H1 (cell line): Measurements from ENCODE around the gene C22orf23. TPM values are rescaled to one million over a fixed set of nuclear protein-coding genes. Genes with fewer than 3 reads are reported as not detected.
A peak's percentile ranks its signal among the peaks of the same experiment; 100 is the strongest.
"Not testable (repeated sequence)": the region's sequence is repeated elsewhere in the genome, so short reads cannot be mapped to it uniquely, and the experiment has no call there.

Source experiments
- CTCF ChIA-PET: fragments of 300-600 bp; sonication (Branson Sonifier 250); formaldehyde crosslinking; loops from one replicate; lab custom pipeline; 2021; ENCODE audit not compliant: partially characterized antibody; lab: Charles Lee
- POLR2A ChIA-PET: fragments of 300-600 bp; sonication (Branson Sonifier 250); formaldehyde crosslinking; loops from one replicate; lab custom pipeline; 2021; ENCODE audit warnings: inconsistent platforms; ENCODE audit not compliant: partially characterized antibody; lab: Charles Lee
- DNase-seq, 2 experiments: peaks; one replicate each; pipeline versions ENCODE4 v3.0.0 to v3.0.0-alpha.2; 2010 to 2022; ENCODE audit warnings: low spot score in 2 of 2, low read depth in 1 of 2, mixed read lengths in 1 of 2
- FAIRE-seq: peaks from 2 replicates; lab custom pipeline; 2011; peaks lifted over from hg19 to GRCh38; lab: Jason Lieb, UNC
- H2AFZ ChIP-seq: 2 replicates; pipeline ENCODE4 v1.8.1; 2012; ENCODE audit warnings: low read length, inconsistent platforms
- H2AK5ac ChIP-seq: 2 replicates; pipeline ENCODE4 v1.6.1; 2013; ENCODE audit warnings: low read depth, low read length
- H2BK120ac ChIP-seq: replicated peaks from 2 replicates; pipeline ENCODE3; 2013; ENCODE audit warnings: low read depth, low read length, inconsistent platforms
- H2BK12ac ChIP-seq: 2 replicates; pipeline ENCODE4 v1.6.1; 2013; ENCODE audit warnings: low read depth, low read length
- H2BK15ac ChIP-seq: 2 replicates; pipeline ENCODE4 v1.6.1; 2013; ENCODE audit warnings: low read length
- H2BK20ac ChIP-seq: 2 replicates; pipeline ENCODE4 v1.6.1; 2013; ENCODE audit warnings: low read length
- H2BK5ac ChIP-seq: 2 replicates; pipeline ENCODE4 v1.6.1; 2013; ENCODE audit warnings: low read depth, low read length
- H3K14ac ChIP-seq: 2 replicates; pipeline ENCODE4 v1.6.1; 2013; ENCODE audit warnings: inconsistent platforms; ENCODE audit not compliant: insufficient read length
- H3K18ac ChIP-seq: 2 replicates; pipeline ENCODE4 v1.6.1; 2013; ENCODE audit warnings: low read length; ENCODE audit errors: extremely low read depth
- H3K23ac ChIP-seq: 2 replicates; pipeline ENCODE4 v1.6.1; 2013; ENCODE audit warnings: inconsistent platforms; ENCODE audit not compliant: insufficient read length
- H3K23me2 ChIP-seq: 2 replicates; pipeline ENCODE4 v1.6.1; 2013; ENCODE audit warnings: low read depth, low read length
- H3K27ac ChIP-seq: 2 replicates; pipeline ENCODE4 v1.6.1; 2011; ENCODE audit warnings: low read depth, low read length, inconsistent platforms
- H3K27me3 ChIP-seq, 4 experiments: replicated peaks in 1 of 4; 1 replicate in 1 of 4; 2 replicates in 3 of 4; pipeline versions ENCODE4 v1.6.1 to v1.8.1; 2011 to 2013; ENCODE audit warnings: low read length in 3 of 4, mild to moderate bottlenecking in 3 of 4, inconsistent platforms in 2 of 4, mixed read lengths in 2 of 4, moderate library complexity in 1 of 4; ENCODE audit not compliant: control insufficient read depth in 3 of 4, insufficient read depth in 3 of 4; ENCODE audit errors: extremely low read depth in 1 of 4
- H3K36me3 ChIP-seq, 4 experiments: 2 replicates each; pipeline versions ENCODE4 v1.6.1 to v1.8.1; 2011 to 2013; ENCODE audit warnings: mild to moderate bottlenecking in 4 of 4, low read length in 3 of 4, moderate library complexity in 2 of 4, control low read depth in 1 of 4, inconsistent platforms in 1 of 4; ENCODE audit not compliant: insufficient read depth in 4 of 4, control insufficient read depth in 2 of 4
- H3K4ac ChIP-seq: replicated peaks from 2 replicates; pipeline ENCODE3; 2013; ENCODE audit warnings: low read length, low read depth, mixed read lengths, inconsistent platforms; ENCODE audit not compliant: insufficient read length
- H3K4me1 ChIP-seq, 4 experiments: replicated peaks in 1 of 4; 1 replicate in 1 of 4; 2 replicates in 3 of 4; pipeline versions ENCODE4 v1.6.1 to v1.8.1; 2011 to 2013; ENCODE audit warnings: low read length in 3 of 4, inconsistent platforms in 2 of 4, mixed read lengths in 1 of 4; ENCODE audit not compliant: insufficient read depth in 4 of 4, control insufficient read depth in 3 of 4
- H3K4me2 ChIP-seq, 2 experiments: 2 replicates each; pipeline versions ENCODE4 v1.6.1 to v1.8.1; 2011 to 2013; ENCODE audit warnings: low read depth in 2 of 2, low read length in 2 of 2, control low read depth in 1 of 2, inconsistent platforms in 1 of 2, mild to moderate bottlenecking in 1 of 2; ENCODE audit not compliant: insufficient read depth in 1 of 2
- H3K4me3 ChIP-seq, 4 experiments: fragments of 200-600, 300-600 bp in 1 of 4; sonication (generic), shearing (Covaris generic), sonication (Bioruptor Twin) in 1 of 4; 2 replicates each; pipeline versions ENCODE4 v1.5.1 to v1.8.1; 2011 to 2016; ENCODE audit warnings: low read length in 4 of 4, low read depth in 3 of 4, control low read depth in 2 of 4, inconsistent platforms in 2 of 4, mild to moderate bottlenecking in 2 of 4, mixed read lengths in 1 of 4, moderate library complexity in 1 of 4; ENCODE audit not compliant: insufficient read depth in 2 of 4; ENCODE audit errors: extremely low read depth in 1 of 4
- H3K56ac ChIP-seq: replicated peaks from 2 replicates; pipeline ENCODE3; 2013; ENCODE audit warnings: low read depth, mild to moderate bottlenecking, mixed read lengths, low read length, inconsistent platforms; ENCODE audit not compliant: insufficient read length
- H3K79me1 ChIP-seq: 2 replicates; pipeline ENCODE4 v1.6.1; 2013; ENCODE audit warnings: low read depth, low read length, control low read depth
- H3K79me2 ChIP-seq, 2 experiments: 2 replicates each; pipeline versions ENCODE4 v1.6.1 to v1.8.1; 2012 to 2013; ENCODE audit warnings: low read length in 2 of 2, mild to moderate bottlenecking in 2 of 2, inconsistent platforms in 1 of 2; ENCODE audit not compliant: insufficient read depth in 2 of 2, control insufficient read depth in 1 of 2
- H3K9ac ChIP-seq, 4 experiments: replicated peaks in 1 of 4; 1 replicate in 1 of 4; 2 replicates in 3 of 4; pipeline versions ENCODE4 v1.6.1 to v1.8.1; 2011 to 2013; ENCODE audit warnings: low read depth in 3 of 4, low read length in 3 of 4, control low read depth in 2 of 4, mild to moderate bottlenecking in 2 of 4, moderate library complexity in 2 of 4, inconsistent platforms in 1 of 4; ENCODE audit errors: extremely low read depth in 1 of 4
- H3K9me3 ChIP-seq, 2 experiments: 2 replicates each; pipeline versions ENCODE4 v1.6.1 to v1.8.1; 2012 to 2013; ENCODE audit warnings: mild to moderate bottlenecking in 2 of 2, moderate library complexity in 2 of 2, control low read depth in 1 of 2, inconsistent platforms in 1 of 2, low read depth in 1 of 2, low read length in 1 of 2, mixed read lengths in 1 of 2; ENCODE audit not compliant: insufficient read depth in 2 of 2
- H4K20me1 ChIP-seq, 2 experiments: replicated peaks in 1 of 2; 2 replicates each; pipeline versions ENCODE3 to v1.8.1; 2011 to 2013; ENCODE audit warnings: inconsistent platforms in 2 of 2, low read length in 2 of 2, mild to moderate bottlenecking in 1 of 2; ENCODE audit not compliant: insufficient read depth in 2 of 2, control insufficient read depth in 1 of 2
- H4K5ac ChIP-seq: 2 replicates; pipeline ENCODE4 v1.6.1; 2013; ENCODE audit warnings: low read length, low read depth, mixed read lengths, inconsistent platforms; ENCODE audit not compliant: insufficient read length
- H4K8ac ChIP-seq: 2 replicates; pipeline ENCODE4 v1.8.0; 2013; ENCODE audit warnings: mild to moderate bottlenecking, moderate library complexity, low read length, inconsistent platforms; ENCODE audit not compliant: insufficient read depth; ENCODE audit errors: extremely low read depth
- H4K91ac ChIP-seq: replicated peaks from 2 replicates; pipeline ENCODE3; 2013; ENCODE audit warnings: low read length, mixed read lengths, inconsistent platforms; ENCODE audit not compliant: insufficient read length
- CTBP2 ChIP-seq: IDR thresholded peaks from 2 replicates; pipeline ENCODE4 v1.7.0; 2011; ENCODE audit warnings: borderline replicate concordance, mild to moderate bottlenecking, moderate library complexity, mixed read lengths, low read length; ENCODE audit not compliant: insufficient read depth, insufficient read length
- RFX5 ChIP-seq: IDR thresholded peaks from 2 replicates; pipeline ENCODE4 v1.6.1; 2011; ENCODE audit warnings: low read depth, low read length, improper control_type of control experiment, borderline replicate concordance
- WGBS, 2 experiments: shearing (Covaris generic) in 1 of 2; methylation state at CpG; one replicate each; pipeline versions ENCODE4 v1.1.6 to v1.1.7; 2013 to 2015; ENCODE audit warnings: low lambda C conversion rate in 2 of 2, mixed read lengths in 2 of 2, inconsistent platforms in 1 of 2, low coverage in 1 of 2, missing lambda C conversion rate in 1 of 2; ENCODE audit not compliant: insufficient replicate concordance in 2 of 2, insufficient coverage in 1 of 2, insufficient read length in 1 of 2; ENCODE audit errors: extremely low coverage in 1 of 2, missing lambda C conversion rate in 1 of 2; 5-methylcytosine and 5-hydroxymethylcytosine counted together
- polyA plus RNA-seq, 7 experiments: library from polyadenylated mRNA; depleted of rRNA in 3 of 7; stranded (reverse) in 5 of 7; unstranded in 2 of 7; fragments of >200 nt in 5 of 7; fragments of 200-250 nt in 2 of 7; gene quantifications; 1 replicate in 5 of 7; 2 replicates in 1 of 7; 4 replicates in 1 of 7; pipeline versions ENCODE4 v1.2.1 to v1.2.3, GENCODE V29; 2011 to 2013; ENCODE audit warnings: missing spikeins in 2 of 7, mixed read lengths in 2 of 7
- total RNA-seq: library from RNA; stranded (reverse); fragmentation: NEBNext Ultra II Directional; extraction: Animal tissue kit (Norgen Biotek cat#: 25700); gene quantifications from 2 replicates; pipeline ENCODE4 v1.2.1, GENCODE V29; 2021

Gene C22orf23
- total and polyA plus RNA-seq, 2 of the 8 experiments (the other 6 are each of a cell fraction or from before 2014, with no cell fraction given), result 0.50 to 0.54 TPM

DNA sequence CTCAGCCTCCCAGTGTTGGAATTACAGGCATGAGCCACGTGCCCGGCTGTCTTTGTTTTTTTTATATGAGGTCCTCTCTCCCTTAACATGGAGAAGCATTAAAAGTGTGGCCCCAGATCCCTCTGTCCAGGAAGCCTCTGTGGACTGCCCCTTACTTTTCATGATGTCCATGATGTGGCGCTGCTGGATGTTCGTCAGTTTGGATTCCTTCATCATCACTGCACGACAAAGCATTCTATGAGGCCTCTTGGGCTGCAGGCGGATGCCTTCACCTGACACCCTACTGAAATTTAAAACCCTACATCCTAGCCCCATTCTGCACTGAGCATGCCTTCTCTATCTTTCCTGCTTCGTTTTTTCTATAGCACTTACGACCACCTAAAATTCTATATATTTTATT lies 2.1 kb downstream of the C22orf23 start (continued):
- TF ChIP-seq CTBP2, result no peak
- no peak for TF ChIP-seq RFX5

DNA sequence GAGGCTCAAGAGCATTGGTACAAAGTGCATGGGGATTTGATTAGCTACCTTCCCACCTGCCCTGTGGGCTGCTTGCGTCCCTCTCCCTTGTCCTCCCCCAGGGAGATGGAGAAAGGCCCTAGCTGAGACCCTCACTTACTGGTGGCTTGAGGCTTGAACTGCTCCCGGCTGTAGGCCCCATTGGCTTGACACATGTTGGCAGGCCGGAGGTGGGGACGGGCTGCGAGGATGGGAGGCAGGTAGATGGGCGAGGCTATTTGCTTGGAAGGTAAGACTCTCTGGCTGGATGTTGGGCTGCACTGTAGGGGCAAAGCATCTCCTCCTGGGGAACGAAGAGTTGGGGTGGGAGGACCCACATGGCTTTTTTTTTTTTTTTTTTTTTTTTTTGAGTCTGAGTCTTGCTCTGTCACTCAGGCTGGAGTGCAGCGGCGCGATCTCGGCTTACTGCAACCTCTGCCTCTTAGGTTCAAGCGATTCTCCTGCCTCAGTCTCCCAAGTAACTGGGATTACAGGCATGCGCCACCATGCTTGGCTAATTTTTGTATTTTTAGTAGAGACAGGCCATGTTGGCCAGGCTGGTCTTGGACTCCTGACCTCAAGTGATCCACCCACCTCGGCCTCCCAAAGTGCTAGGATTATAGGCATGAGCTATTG lies 6.1 kb downstream of the C22orf23 start:
- not testable (repeated sequence) for H2AFZ ChIP-seq, FAIRE-seq, H4K5ac ChIP-seq, DNase-seq, H4K20me1 ChIP-seq, H3K9me3 ChIP-seq, H3K14ac ChIP-seq, H3K23ac ChIP-seq, H3K27me3 ChIP-seq, H3K18ac ChIP-seq, H3K4me3 ChIP-seq, H3K4me2 ChIP-seq, H2BK120ac ChIP-seq, H3K79me2 ChIP-seq, H2AK5ac ChIP-seq, H3K23me2 ChIP-seq, H2BK20ac ChIP-seq, H3K9ac ChIP-seq, H3K4me1 ChIP-seq, H3K79me1 ChIP-seq, H4K91ac ChIP-seq, H3K56ac ChIP-seq, H3K27ac ChIP-seq, H3K36me3 ChIP-seq, H2BK5ac ChIP-seq, H2BK12ac ChIP-seq, H3K4ac ChIP-seq, H2BK15ac ChIP-seq
- ChIA-PET POLR2A (interaction anchor here (0.7 to 1.1 kb wide), 4 partner anchors 10 to 113 kb away, joined by 3 to 5 read pairs (median 4); no protein-coding TSS in a partner anchor), CTCF (interaction anchor here (0.7 to 2.2 kb wide), 6 partner anchors 10 to 65 kb away, joined by 3 to 10 read pairs (median 5); no protein-coding TSS in a partner anchor)
- 88% methylated on average over 13 of the region's 14 CpGs; no CpG with 5 or more reads in 1 of the 2 experiments for WGBS, 2 experiments
- H4K8ac ChIP-seq, result peak overlapping the region; percentile 25; the same call in 1 of the 2 replicates
